Neural progenitor cell (in vitro differentiated cells): ENCODE results near the gene TTPAL.

ENCODE experiments used
- CTCF ChIP-seq: fragments of 200-600 bp; sonication (generic); IDR thresholded peaks from 2 replicates; pipeline ENCODE4 v1.5.1; 2017; ENCODE audit warnings: antibody characterized with exemption, mild to moderate bottlenecking
- EZH2 ChIP-seq: fragments of 200-600 bp; sonication (generic); IDR thresholded peaks from 2 replicates; pipeline ENCODE4 v1.6.1; 2017; ENCODE audit warnings: antibody characterized with exemption, mild to moderate bottlenecking, moderate library complexity
- EZH2phosphoT487 ChIP-seq: fragments of 200-600 bp; sonication (generic); IDR thresholded peaks from 2 replicates; pipeline ENCODE4 v1.6.1; 2017; ENCODE audit warnings: antibody characterized with exemption

GRCh38 chr20:44459271-44459670 lies 16.4 kb upstream of the TTPAL start:
- TF ChIP-seq CTCF (no peak), EZH2 (no peak), EZH2phosphoT487 (no peak)
